HEK293 (cell line): ENCODE measurements around the gene AGAP3.

Source experiments
- CTCF ChIA-PET: fragments of 350-600 bp; formaldehyde crosslinking; extraction: SDS; loops from one replicate; lab custom pipeline; 2021; ENCODE audit warnings: antibody characterized with exemption; lab: Yijun Ruan, JAX
- POLR2A ChIA-PET: fragments of 300-600 bp; formaldehyde crosslinking; extraction: SDS; loops from one replicate; lab custom pipeline; 2020; ENCODE audit warnings: antibody characterized with exemption, inconsistent platforms; lab: Yijun Ruan, JAX
- H3K27ac ChIP-seq: fragments of 200-500 bp; sonication (Bioruptor generic); 2 replicates; pipeline ENCODE4 v1.5.1; 2014; ENCODE audit warnings: low read depth, low read length, control low read depth, inconsistent platforms; ENCODE audit errors: extremely low read depth
- H3K36me3 ChIP-seq, 2 experiments: fragments of 200-500 bp in 1 of 2; sonication (Bioruptor generic) in 1 of 2; 1 replicate in 1 of 2; 2 replicates in 1 of 2; pipeline ENCODE4 v1.5.1; 2014 to 2017; ENCODE audit warnings: inconsistent platforms in 2 of 2, low read length in 2 of 2; ENCODE audit not compliant: control insufficient read depth in 2 of 2, insufficient read depth in 1 of 2
- H3K4me1 ChIP-seq: fragments of 200-500 bp; sonication (Bioruptor generic); 2 replicates; pipeline ENCODE4 v1.5.1; 2014; ENCODE audit warnings: mild to moderate bottlenecking, low read length, inconsistent platforms; ENCODE audit not compliant: control insufficient read depth, insufficient read depth
- H3K4me3 ChIP-seq: 2 replicates; pipeline ENCODE4 v1.5.1; 2011; ENCODE audit warnings: low read depth, mild to moderate bottlenecking, control low read depth, low read length, moderate library complexity
- H3K9me3 ChIP-seq: fragments of 200-500 bp; sonication (Bioruptor generic); 2 replicates; pipeline ENCODE4 v1.5.1; 2014; ENCODE audit warnings: low read depth, low read length, inconsistent platforms; ENCODE audit not compliant: control insufficient read depth, insufficient read depth
- EGR2 ChIP-seq: fragments of 450-650 bp; formaldehyde crosslinking; IDR thresholded peaks from 2 replicates; pipeline ENCODE4 v1.5.1; 2016; ENCODE audit warnings: low read depth, missing biosample characterization, missing genetic modification characterization
- GLI2 ChIP-seq: fragments of 450-650 bp; formaldehyde crosslinking; IDR thresholded peaks from 2 replicates; pipeline ENCODE4; 2017; ENCODE audit warnings: missing biosample characterization, missing genetic modification characterization, low read depth, borderline replicate concordance
- OVOL3 ChIP-seq: fragments of 450-650 bp; formaldehyde crosslinking; IDR thresholded peaks from 2 replicates; pipeline ENCODE4 v1.5.1; 2016; ENCODE audit warnings: missing biosample characterization, missing genetic modification characterization
- SCRT1 ChIP-seq: fragments of 450-650 bp; formaldehyde crosslinking; IDR thresholded peaks from 2 replicates; pipeline ENCODE4 v1.5.1; 2016; ENCODE audit warnings: missing biosample characterization, missing genetic modification characterization, borderline replicate concordance
- SCRT2 ChIP-seq: fragments of 450-650 bp; formaldehyde crosslinking; IDR thresholded peaks from 2 replicates; pipeline ENCODE4 v1.5.1; 2016; ENCODE audit warnings: missing biosample characterization, missing genetic modification characterization
- SP7 ChIP-seq: fragments of 450-650 bp; formaldehyde crosslinking; IDR thresholded peaks from 2 replicates; pipeline ENCODE4 v1.5.1; 2016; ENCODE audit warnings: missing biosample characterization, missing genetic modification characterization
- ZBTB17 ChIP-seq: fragments of 450-650 bp; formaldehyde crosslinking; IDR thresholded peaks from 2 replicates; pipeline ENCODE4 v1.5.1; 2016; ENCODE audit warnings: missing biosample characterization, missing genetic modification characterization
- ZNF157 ChIP-seq: fragments of 450-650 bp; formaldehyde crosslinking; IDR thresholded peaks from 2 replicates; pipeline ENCODE4 v1.5.1; 2016; ENCODE audit warnings: missing biosample characterization, missing genetic modification characterization
- ZNF19 ChIP-seq: fragments of 450-650 bp; formaldehyde crosslinking; IDR thresholded peaks from 2 replicates; pipeline ENCODE4; 2016; ENCODE audit warnings: missing biosample characterization, missing genetic modification characterization, low read depth
- ZNF521 ChIP-seq: fragments of 450-650 bp; formaldehyde crosslinking; IDR thresholded peaks from 2 replicates; pipeline ENCODE4 v1.5.1; 2017; ENCODE audit warnings: missing biosample characterization, mild to moderate bottlenecking, missing genetic modification characterization
- ZNF561 ChIP-seq: fragments of 450-650 bp; IDR thresholded peaks from 2 replicates; pipeline ENCODE4 v1.5.1; 2018; ENCODE audit warnings: missing biosample characterization, missing genetic modification characterization, borderline replicate concordance
- ZNF571 ChIP-seq: fragments of 450-650 bp; formaldehyde crosslinking; IDR thresholded peaks from 2 replicates; pipeline ENCODE4 v1.5.0; 2017; ENCODE audit warnings: missing biosample characterization, missing genetic modification characterization
- ZNF600 ChIP-seq: fragments of 450-650 bp; formaldehyde crosslinking; IDR thresholded peaks from 2 replicates; pipeline ENCODE4 v1.5.1; 2016; ENCODE audit warnings: missing biosample characterization, missing genetic modification characterization
- ZNF623 ChIP-seq: fragments of 450-650 bp; formaldehyde crosslinking; IDR thresholded peaks from 2 replicates; pipeline ENCODE4 v1.5.1; 2016; ENCODE audit warnings: missing biosample characterization, missing genetic modification characterization
- ZNF660 ChIP-seq: fragments of 450-650 bp; IDR thresholded peaks from 2 replicates; pipeline ENCODE4 v1.5.1; 2018; ENCODE audit warnings: missing biosample characterization, mild to moderate bottlenecking, missing genetic modification characterization
- ZNF701 ChIP-seq: fragments of 450-650 bp; formaldehyde crosslinking; IDR thresholded peaks from 2 replicates; pipeline ENCODE4 v1.5.1; 2016; ENCODE audit warnings: missing biosample characterization, missing genetic modification characterization
- ZNF747 ChIP-seq: fragments of 450-650 bp; formaldehyde crosslinking; IDR thresholded peaks from 2 replicates; pipeline ENCODE4 v1.5.1; 2016; ENCODE audit warnings: missing biosample characterization, missing genetic modification characterization
- TF ChIP-seq, protein P1 (sequence below): fragments of 450-650 bp; formaldehyde crosslinking; IDR thresholded peaks from 2 replicates; pipeline ENCODE4 v1.5.1; 2017; ENCODE audit warnings: missing biosample characterization, missing genetic modification characterization

AGAP3 gene

DNA sequence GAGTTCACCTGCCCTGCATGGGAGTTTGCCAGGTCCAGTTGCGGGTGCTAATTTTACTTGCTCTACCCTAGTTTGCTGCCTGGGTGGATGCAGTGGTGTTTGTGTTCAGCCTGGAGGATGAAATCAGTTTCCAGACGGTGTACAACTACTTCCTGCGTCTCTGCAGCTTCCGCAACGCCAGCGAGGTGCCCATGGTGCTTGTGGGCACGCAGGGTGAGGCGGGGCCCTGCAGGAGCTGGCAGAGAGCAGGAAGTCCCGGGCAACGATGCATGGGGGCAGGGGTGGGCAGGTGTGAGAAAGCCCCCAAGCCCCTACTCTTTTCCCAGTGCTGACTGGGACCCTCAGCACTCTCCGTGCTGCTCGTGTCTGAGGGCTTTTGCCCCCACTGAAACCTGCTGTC lies 31.3 kb downstream of the AGAP3 start:
- Histone ChIP-seq H3K4me3 (no peak overlapping the region), H3K9me3 (no peaks in the 10 kb centered on the region), H3K4me1 (no peaks in the 10 kb centered on the region), H3K27ac (no peak overlapping the region), H3K36me3 (peaks cover 0 to 69% of the 10 kb centered on the region in 2 experiments; a peak in 1 of 3 replicates)
- TF ChIP-seq GLI2 (tag by site-specific recombination) (no peak), ZNF571 (tag by site-specific recombination) (no peak), ZNF561 (tag by site-specific recombination) (no peak), ZNF701 (no peak), ZNF660 (tag by site-specific recombination) (no peak), ZNF623 (tag by site-specific recombination) (no peak)
- ChIA-PET POLR2A (no interaction called here), CTCF (interaction anchor here (0.9 to 2.1 kb wide), 2 partner anchors 55 to 127 kb away, joined by 4 to 6 read pairs; no protein-coding TSS in a partner anchor)

DNA sequence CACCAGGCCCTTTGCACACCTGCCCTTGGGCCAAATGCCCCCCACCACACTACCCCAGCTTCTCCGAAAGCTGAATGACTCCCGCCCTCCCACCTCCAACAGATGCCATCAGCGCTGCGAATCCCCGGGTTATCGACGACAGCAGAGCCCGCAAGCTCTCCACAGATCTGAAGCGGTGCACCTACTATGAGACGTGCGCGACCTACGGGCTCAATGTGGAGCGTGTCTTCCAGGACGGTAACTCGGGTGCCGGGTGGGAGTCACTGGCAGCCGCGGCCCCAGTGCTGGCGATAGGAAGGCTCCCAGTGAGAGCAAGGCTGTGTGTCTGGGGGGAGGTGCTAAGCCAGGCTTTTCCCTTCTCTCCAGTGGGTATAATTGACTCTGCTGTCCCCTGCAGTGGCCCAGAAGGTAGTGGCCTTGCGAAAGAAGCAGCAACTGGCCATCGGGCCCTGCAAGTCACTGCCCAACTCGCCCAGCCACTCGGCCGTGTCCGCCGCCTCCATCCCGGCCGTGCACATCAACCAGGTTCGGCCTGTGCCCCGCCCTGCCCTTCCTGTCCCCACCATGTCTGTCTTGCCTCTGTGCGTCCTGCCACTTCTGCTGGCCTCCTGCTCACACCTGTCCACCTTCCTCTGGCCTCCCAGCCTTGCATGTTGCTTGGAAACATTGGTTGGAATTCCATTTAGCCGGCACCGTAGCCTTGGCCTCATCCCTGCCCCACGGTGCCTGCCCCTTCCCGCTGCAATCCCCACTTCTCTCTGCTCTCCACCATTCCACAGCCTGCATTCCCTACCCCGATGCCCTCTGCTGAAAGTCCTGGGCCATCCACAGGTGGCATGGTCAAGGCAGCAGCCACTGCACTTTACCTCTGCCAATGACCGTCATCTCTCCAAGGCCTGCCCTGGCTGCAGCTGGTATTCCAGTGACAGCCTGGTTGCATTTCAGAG lies 32.1 kb downstream of the AGAP3 start:
- no peaks in the 10 kb centered on the region for H3K9me3 ChIP-seq
- ChIA-PET POLR2A (no interaction called here), CTCF (interaction anchor here (1.0 kb wide), 1 partner anchor 54 kb away, joined by 5 read pairs; no protein-coding TSS in a partner anchor)
- H3K36me3 ChIP-seq: peaks cover 0 to 77% of the 10 kb centered on the region in 2 experiments; a peak in 1 of 3 replicates
- H3K4me3 ChIP-seq: no peak overlapping the region
- H3K4me1 ChIP-seq: no peaks in the 10 kb centered on the region
- H3K27ac ChIP-seq: no peak overlapping the region
- no peak for TF ChIP-seq SP7 (tag by site-specific recombination)
- TF ChIP-seq OVOL3 (tag by site-specific recombination): no peak
- TF ChIP-seq, protein P1, sequence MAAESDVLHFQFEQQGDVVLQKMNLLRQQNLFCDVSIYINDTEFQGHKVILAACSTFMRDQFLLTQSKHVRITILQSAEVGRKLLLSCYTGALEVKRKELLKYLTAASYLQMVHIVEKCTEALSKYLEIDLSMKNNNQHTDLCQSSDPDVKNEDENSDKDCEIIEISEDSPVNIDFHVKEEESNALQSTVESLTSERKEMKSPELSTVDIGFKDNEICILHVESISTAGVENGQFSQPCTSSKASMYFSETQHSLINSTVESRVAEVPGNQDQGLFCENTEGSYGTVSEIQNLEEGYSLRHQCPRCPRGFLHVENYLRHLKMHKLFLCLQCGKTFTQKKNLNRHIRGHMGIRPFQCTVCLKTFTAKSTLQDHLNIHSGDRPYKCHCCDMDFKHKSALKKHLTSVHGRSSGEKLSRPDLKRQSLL (tag by site-specific recombination): no peak
- TF ChIP-seq ZNF157 (tag by site-specific recombination): no peak
- no peak for TF ChIP-seq ZNF521 (tag by site-specific recombination)
- TF ChIP-seq SCRT1 (tag by site-specific recombination): peak; percentile 74; the same call in 1 of the 2 replicates
- TF ChIP-seq SCRT2 (tag by site-specific recombination): peak; percentile 13; the same call in 1 of the 2 replicates
- peak; percentile 57 for TF ChIP-seq ZNF600 (tag by site-specific recombination)
- no peak for TF ChIP-seq ZBTB17 (tag by site-specific recombination)
- TF ChIP-seq ZNF19 (tag by site-specific recombination): no peak
- TF ChIP-seq, all 188 proteins: peak for 3

DNA sequence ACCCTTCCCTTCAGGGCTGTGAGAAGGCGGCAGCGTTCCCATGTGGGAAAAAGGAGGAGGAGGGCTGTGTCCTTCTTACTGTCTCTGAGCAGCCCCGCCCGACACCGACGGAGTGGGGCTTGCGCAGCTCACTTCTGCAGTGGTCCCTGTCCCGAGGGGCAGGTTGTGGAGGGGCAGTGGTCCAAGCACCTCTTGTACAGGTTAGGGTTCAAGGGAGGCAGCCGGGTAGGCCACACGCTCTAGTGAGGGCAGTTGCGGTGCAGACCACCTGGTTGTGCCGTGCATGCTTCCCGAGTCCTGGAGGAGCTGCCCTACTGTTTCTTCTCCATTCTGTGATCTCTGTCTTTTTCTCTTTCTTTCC lies 32.8 kb downstream of the AGAP3 start:
- H3K4me1 ChIP-seq: no peaks in the 10 kb centered on the region
- TF ChIP-seq ZBTB17 (tag by site-specific recombination): no peak
- TF ChIP-seq, all 188 proteins: peak for 0
- CTCF ChIA-PET: interaction anchor here (1.0 kb wide), 1 partner anchor 53 kb away, joined by 5 read pairs; no protein-coding TSS in a partner anchor

DNA sequence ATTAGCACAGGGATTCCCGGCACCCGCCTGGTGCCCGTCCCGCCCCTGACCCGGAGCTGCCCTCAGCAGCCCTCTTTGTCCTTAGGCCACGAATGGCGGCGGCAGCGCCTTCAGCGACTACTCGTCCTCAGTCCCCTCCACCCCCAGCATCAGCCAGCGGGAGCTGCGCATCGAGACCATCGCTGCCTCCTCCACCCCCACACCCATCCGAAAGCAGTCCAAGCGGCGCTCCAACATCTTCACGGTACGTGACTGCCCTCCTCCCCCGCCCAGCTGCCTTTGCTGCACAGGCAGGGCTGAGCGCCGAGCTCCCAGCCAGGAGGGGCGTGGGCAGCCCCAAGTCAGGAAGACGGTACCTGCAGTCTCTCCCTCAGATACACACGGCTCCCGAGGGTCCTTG lies 33.6 kb downstream of the AGAP3 start:
- Histone ChIP-seq H3K4me1 (no peaks in the 10 kb centered on the region), H3K9me3 (no peaks in the 10 kb centered on the region), H3K27ac (no peak overlapping the region), H3K36me3 (peaks cover 0 to 91% of the 10 kb centered on the region in 2 experiments; a peak in 1 of 3 replicates), H3K4me3 (no peak overlapping the region)
- ChIA-PET POLR2A (no interaction called here), CTCF (interaction anchor here (1.0 to 1.5 kb wide), 3 partner anchors 10 to 56 kb away, joined by 3 to 4 read pairs (median 3); no protein-coding TSS in a partner anchor)
- TF ChIP-seq EGR2 (tag by site-specific recombination) (0 out of 2 replicates have a peak, but pooled peaks have one; percentile 43), ZNF747 (tag by site-specific recombination) (no peak)

More for the DNA sequence above, 32.8 kb downstream of the AGAP3 start:
- H3K27ac ChIP-seq: no peak overlapping the region
- peaks cover 0 to 83% of the 10 kb centered on the region in 2 experiments; a peak in 1 of 3 replicates for H3K36me3 ChIP-seq
- H3K4me3 ChIP-seq: no peak overlapping the region
- H3K9me3 ChIP-seq: no peaks in the 10 kb centered on the region
- POLR2A ChIA-PET: no interaction called here
